Stimulated activated CD8-positive, alpha-beta memory T cell treated with anti-CD3 and anti-CD28 coated beads, Interleukin-7, amount 100 ng/mL, for 48 hours (primary cell): ENCODE results near the gene CXCR5.
A peak's percentile ranks its signal among the peaks of the same experiment; 100 is the strongest.
"Not testable (repeated sequence)": the region's sequence is repeated elsewhere in the genome, so short reads cannot be mapped to it uniquely, and the experiment has no call there.

Experiments used
- DNase-seq, 2 donors: peaks; one replicate each; pipeline ENCODE4 v3.0.0-alpha.2; 2020; ENCODE audit warnings: low read depth in 1 of 2; ENCODE audit errors: extremely low read depth in 1 of 2

CXCR5 gene

GRCh38 chr11:118883368-118884071, at the start of gene CXCR5:
TSS of gene CXCR5 (plus strand) at chr11:118883892. CDS start at chr11:118883942, 50 bp downstream.
- DNase-seq = peak in 1 of 2 donors; percentile 40

GRCh38 chr11:118834427-118835028, 49.2 kb upstream of the CXCR5 start:
- no peak for DNase-seq

- no peak for DNase-seq
Observed at GRCh38 chr11:118837868-118838267, 45.8 kb upstream of the CXCR5 start.

GRCh38 chr11:118838905-118839553, 44.7 kb upstream of the CXCR5 start:
- DNase-seq = no peak

GRCh38 chr11:118841469-118842242, 42.0 kb upstream of the CXCR5 start:
- peak in 1 of 2 donors; percentile 40 for DNase-seq

- no peak for DNase-seq
Observed at GRCh38 chr11:118842369-118842768, 41.3 kb upstream of the CXCR5 start.

GRCh38 chr11:118842843-118843242, 40.8 kb upstream of the CXCR5 start:
- DNase-seq = not testable (repeated sequence)

- no peak for DNase-seq
Observed at GRCh38 chr11:118843565-118843964, 40.1 kb upstream of the CXCR5 start.

- no peak for DNase-seq
Observed at GRCh38 chr11:118845369-118845768, 38.3 kb upstream of the CXCR5 start.

- no peak for DNase-seq
Observed at GRCh38 chr11:118846181-118846935, 37.3 kb upstream of the CXCR5 start.

- DNase-seq = no peak
Observed at GRCh38 chr11:118849825-118850224, 33.9 kb upstream of the CXCR5 start.

GRCh38 chr11:118851970-118852369, 31.7 kb upstream of the CXCR5 start:
- DNase-seq = no peak

- DNase-seq = no peak
Observed at GRCh38 chr11:118853678-118854077, 30.0 kb upstream of the CXCR5 start.

- DNase-seq = no peak
Observed at GRCh38 chr11:118856314-118856713, 27.4 kb upstream of the CXCR5 start.

- DNase-seq = no peak
Observed at GRCh38 chr11:118857385-118857784, 26.3 kb upstream of the CXCR5 start.

- DNase-seq = no peak
Observed at GRCh38 chr11:118859973-118860372, 23.7 kb upstream of the CXCR5 start.

GRCh38 chr11:118868659-118869058, 15.0 kb upstream of the CXCR5 start:
- DNase-seq = no peak

- no peak for DNase-seq
Observed at GRCh38 chr11:118870396-118871343, 13.0 kb upstream of the CXCR5 start.

GRCh38 chr11:118872403-118872821, 11.3 kb upstream of the CXCR5 start:
- peak in 1 of 2 donors; percentile 72 for DNase-seq
